Gastroesophageal sphincter (tissue), 4 donors: ENCODE measurements around the gene ZNF143. TPM values are rescaled to one million over a fixed set of nuclear protein-coding genes. Genes with fewer than 3 reads are reported as not detected.

Experiments used
- ATAC-seq: fragments of 150-250 bp; one replicate; pipeline ENCODE4 v1.9.1; 2016; ENCODE audit warnings: mild to moderate bottlenecking, moderate library complexity
- H3K27ac ChIP-seq, 4 donors: fragments of 200-600 bp; sonication (generic) in 3 of 4; 1 replicate in 3 of 4; 2 replicates in 1 of 4; pipeline ENCODE4 v1.5.1; 2016 to 2019
- H3K27me3 ChIP-seq: fragments of 200-600 bp; sonication (generic); one replicate; pipeline ENCODE4 v1.5.1; 2019
- H3K36me3 ChIP-seq, 2 donors: fragments of 200-600 bp; sonication (generic); one replicate each; pipeline ENCODE4 v1.5.1; 2019; ENCODE audit warnings: control low read depth in 1 of 2
- H3K4me1 ChIP-seq, 3 donors: fragments of 200-600 bp; sonication (generic); 1 replicate in 2 of 3; 2 replicates in 1 of 3; pipeline ENCODE4 v1.5.1; 2016 to 2019; ENCODE audit warnings: control low read depth in 2 of 3
- H3K4me3 ChIP-seq, 2 donors: fragments of 200-600 bp; sonication (generic); one replicate each; pipeline ENCODE4 v1.5.1; 2019; ENCODE audit warnings: mild to moderate bottlenecking in 1 of 2, moderate library complexity in 1 of 2
- H3K9me3 ChIP-seq, 3 donors: fragments of 200-600 bp; sonication (generic); one replicate each; pipeline ENCODE4 v1.5.1; 2017 to 2019; ENCODE audit warnings: control low read depth in 2 of 3
- CTCF ChIP-seq, 4 experiments: fragments of 200-600 bp in 2 of 4; fragments of 450-650 bp in 2 of 4; sonication (generic) in 1 of 4; IDR thresholded peaks; one replicate each; pipeline ENCODE4 v1.5.1; 2017 to 2019; ENCODE audit warnings: antibody characterized with exemption in 4 of 4, mild to moderate bottlenecking in 2 of 4, moderate library complexity in 2 of 4
- EP300 ChIP-seq: sonication (generic); formaldehyde crosslinking; IDR thresholded peaks from one replicate; pipeline ENCODE4 v1.6.1; 2017; ENCODE audit warnings: antibody characterized with exemption, mild to moderate bottlenecking
- POLR2A ChIP-seq, 2 donors: fragments of 450-650 bp; IDR thresholded peaks; one replicate each; pipeline ENCODE4 v1.6.1; 2017; ENCODE audit warnings: antibody characterized with exemption in 2 of 2, mild to moderate bottlenecking in 2 of 2, moderate library complexity in 1 of 2
- POLR2AphosphoS5 ChIP-seq: sonication (generic); formaldehyde crosslinking; IDR thresholded peaks from one replicate; pipeline ENCODE4 v1.6.1; 2017; ENCODE audit warnings: antibody characterized with exemption
- WGBS, 2 donors: methylation state at CpG; one replicate each; pipeline ENCODE4 v1.1.5; 2018; ENCODE audit warnings: low coverage in 1 of 2; 5-methylcytosine and 5-hydroxymethylcytosine counted together
- total RNA-seq, 4 donors: library from RNA; depleted of rRNA; stranded (reverse); fragments of >200 nt; gene quantifications; one replicate each; pipeline ENCODE4 v1.1.0, GENCODE V29; 2016

ZNF143 gene
- total RNA-seq, 4 donors from 2014 or later, result 33.7 to 72.5 (median 52.5) TPM

GRCh38 chr11:9479899-9480298, 19.1 kb downstream of the ZNF143 start:
- Histone ChIP-seq H3K4me3 (no peak overlapping the region), H3K4me1 (no peaks in the 10 kb centered on the region), H3K36me3 (peaks cover 0 to 97% of the 10 kb centered on the region in 2 donors), H3K27me3 (no peaks in the 10 kb centered on the region), H3K27ac (no peak overlapping the region), H3K9me3 (no peaks in the 10 kb centered on the region)
- no peak for TF ChIP-seq POLR2AphosphoS5
- TF ChIP-seq CTCF (IDR thresholded peaks at IDR 0.05), result no peak
- TF ChIP-seq POLR2A (IDR thresholded peaks at IDR 0.05), result no peak
- TF ChIP-seq EP300, result no peak
- no peak for ATAC-seq
- 71 to 76% methylated on average over 1 to 2 of the region's 2 CpGs for WGBS, 2 donors

- H3K27ac ChIP-seq, result no peak overlapping the region
- H3K27me3 ChIP-seq, result no peaks in the 10 kb centered on the region
- H3K36me3 ChIP-seq, result peaks cover 0 to 92% of the 10 kb centered on the region in 2 donors
- H3K9me3 ChIP-seq, result no peaks in the 10 kb centered on the region
- TF ChIP-seq EP300, result no peak
- no peak for TF ChIP-seq POLR2A (IDR thresholded peaks at IDR 0.05)
- ATAC-seq, result no peak
- 63 to 70% methylated on average over 3 of the region's 3 CpGs for WGBS, 2 donors
- no peak overlapping the region for H3K4me3 ChIP-seq
- H3K4me1 ChIP-seq, result no peaks in the 10 kb centered on the region
Observed at GRCh38 chr11:9489080-9489765, 28.4 kb downstream of the ZNF143 start.

- H3K4me1 ChIP-seq, result no peaks in the 10 kb centered on the region
- H3K9me3 ChIP-seq, result no peaks in the 10 kb centered on the region
- no peak for ATAC-seq
- no peak for TF ChIP-seq EP300
- no peak for TF ChIP-seq POLR2A (IDR thresholded peaks at IDR 0.05)
- no peak for TF ChIP-seq CTCF (IDR thresholded peaks at IDR 0.05)
- TF ChIP-seq POLR2AphosphoS5, result no peak
- no peaks in the 10 kb centered on the region for H3K27me3 ChIP-seq
- no peak overlapping the region for H3K27ac ChIP-seq
- peaks cover 0 to 93% of the 10 kb centered on the region in 2 donors for H3K36me3 ChIP-seq
- WGBS, 2 donors, result 89 to 100% methylated on average over 2 of the region's 3 CpGs
- H3K4me3 ChIP-seq, result no peak overlapping the region
Observed at GRCh38 chr11:9490376-9490775, 29.6 kb downstream of the ZNF143 start.

GRCh38 chr11:9493492-9493891, 32.7 kb downstream of the ZNF143 start:
- Histone ChIP-seq H3K4me3 (no peak overlapping the region), H3K9me3 (no peaks in the 10 kb centered on the region), H3K4me1 (no peaks in the 10 kb centered on the region), H3K36me3 (peaks cover 0 to 97% of the 10 kb centered on the region in 2 donors), H3K27ac (no peak overlapping the region), H3K27me3 (no peaks in the 10 kb centered on the region)
- WGBS, 2 donors, result 30% methylated on average over 1 of the region's 1 CpG; no CpG with 5 or more reads in 1 of the 2 donors
- TF ChIP-seq EP300 (no peak), CTCF (IDR thresholded peaks at IDR 0.05) (no peak), POLR2A (IDR thresholded peaks at IDR 0.05) (no peak), POLR2AphosphoS5 (no peak)
- no peak for ATAC-seq

- ATAC-seq, result no peak
- H3K27ac ChIP-seq, result no peak overlapping the region
- H3K36me3 ChIP-seq, result peaks cover 0 to 97% of the 10 kb centered on the region in 2 donors
Observed at GRCh38 chr11:9494316-9494715, 33.5 kb downstream of the ZNF143 start.

More at GRCh38 chr11:9494316-9494715, 33.5 kb downstream of the ZNF143 start:
- WGBS, 2 donors, result 92 to 93% methylated on average over 3 of the region's 3 CpGs
- Histone ChIP-seq H3K4me3 (no peak overlapping the region), H3K27me3 (no peaks in the 10 kb centered on the region), H3K9me3 (no peaks in the 10 kb centered on the region), H3K4me1 (no peaks in the 10 kb centered on the region)
- TF ChIP-seq POLR2AphosphoS5, result no peak
- no peak for TF ChIP-seq POLR2A (IDR thresholded peaks at IDR 0.05)
- no peak for TF ChIP-seq EP300
- TF ChIP-seq CTCF (IDR thresholded peaks at IDR 0.05), result no peak
